ENCODE measurements around the gene WDFY2. TPM values are rescaled to one million over a fixed set of nuclear protein-coding genes. Genes with fewer than 3 reads are reported as not detected.
A peak's percentile ranks its signal among the peaks of the same experiment; 100 is the strongest.

WDFY2 gene
- total and polyA plus RNA-seq, 2 of the 13 experiments (the other 11 are each of a cell fraction or from before 2014, with no cell fraction given): 22.6 to 27.0 TPM

- TF ChIP-seq CEBPZ (IDR thresholded peaks at IDR 0.05; ENCODE audit: low read length): no peak
- no peak for TF ChIP-seq ZZZ3 (CRISPR knock-in tag; IDR thresholded peaks at IDR 0.05; ENCODE audit: borderline replicate concordance)
- TF ChIP-seq CBX2 (IDR thresholded peaks at IDR 0.05; ENCODE audit: low read depth, low read length): no peak
- TF ChIP-seq CBX2 (CRISPR knock-in tag; IDR thresholded peaks at IDR 0.05; ENCODE audit: low read depth): no peak
- TF ChIP-seq GLMP (CRISPR knock-in tag; IDR thresholded peaks at IDR 0.05; ENCODE audit: borderline replicate concordance): no peak
- no peak for TF ChIP-seq FOXM1 (CRISPR knock-in tag; IDR thresholded peaks at IDR 0.05)
- no peak for TF ChIP-seq RBM39 (IDR thresholded peaks at IDR 0.05; ENCODE audit: low read depth, low read length, poor library complexity, severe bottlenecking)
- no peak for TF ChIP-seq PBX2 (CRISPR knock-in tag; IDR thresholded peaks at IDR 0.05)
- TF ChIP-seq ELF3 (CRISPR knock-in tag; IDR thresholded peaks at IDR 0.05): peak; percentile 91
- peak; percentile 81 for TF ChIP-seq ZNF503 (CRISPR knock-in tag; IDR thresholded peaks at IDR 0.05)
- TF ChIP-seq THRA (CRISPR knock-in tag; IDR thresholded peaks at IDR 0.05; ENCODE audit: borderline replicate concordance): peak; percentile 77; the same call in 1 of the 2 replicates
- TF ChIP-seq ELF4 (CRISPR knock-in tag; IDR thresholded peaks at IDR 0.05; ENCODE audit: borderline replicate concordance): no peak
- 0 out of 2 replicates have a peak, but pooled peaks have one; percentile 19 for TF ChIP-seq SSRP1 (CRISPR knock-in tag; IDR thresholded peaks at IDR 0.05)
- no peak for TF ChIP-seq E2F2 (CRISPR knock-in tag; IDR thresholded peaks at IDR 0.05; ENCODE audit: borderline replicate concordance)
- no peak for TF ChIP-seq HBP1 (CRISPR knock-in tag; IDR thresholded peaks at IDR 0.05; ENCODE audit: low read depth)
- TF ChIP-seq ZNF546 (CRISPR knock-in tag; conservative IDR thresholded peaks at IDR 0.05): no peak
Observed at GRCh38 chr13:51620165-51620983, 36.1 kb downstream of the WDFY2 start (continued).

Measured in HepG2 (cell line).